A549 (cell line): ENCODE results near the gene LDAF1. TPM values are rescaled to one million over a fixed set of nuclear protein-coding genes. Genes with fewer than 3 reads are reported as not detected.

ENCODE experiments used
- ATAC-seq, 2 experiments: fragments of 200-7000 bp in 1 of 2; fragments of >200 bp in 1 of 2; cut with Nextera tagmentation in 1 of 2; cut with Tn5 transposase in 1 of 2; 3 replicates each; pipeline versions ENCODE4 v1.8.0 to v1.9.1; 2018 to 2020; ENCODE audit warnings: mild to moderate bottlenecking in 1 of 2, moderate library complexity in 1 of 2
- CTCF ChIA-PET: fragments of 300-600 bp; sonication (Branson Sonifier 250); formaldehyde crosslinking; extraction: SDS; loops from one replicate; lab custom pipeline; 2021; ENCODE audit warnings: antibody characterized with exemption, inconsistent platforms; lab: Yijun Ruan, JAX
- POLR2A ChIA-PET: fragments of 350-600 bp; formaldehyde crosslinking; extraction: SDS; loops from one replicate; lab custom pipeline; 2021; ENCODE audit warnings: antibody characterized with exemption, inconsistent platforms; lab: Yijun Ruan, JAX
- DNase-seq, 2 experiments: peaks; one replicate each; pipeline versions ENCODE4 v3.0.0 to v3.0.0-alpha.2; 2011 to 2016; ENCODE audit warnings: low read depth in 1 of 2, low spot score in 1 of 2
- FAIRE-seq: peaks from 2 replicates; lab custom pipeline; 2011; peaks lifted over from hg19 to GRCh38; lab: Jason Lieb, UNC
- H3K27ac ChIP-seq, 2 experiments: fragments of >200 bp; sonication (Bioruptor Twin); formaldehyde crosslinking; 3 replicates each; pipeline ENCODE4 v1.5.1; 2016 to 2017
- H3K4me1 ChIP-seq: fragments of >200 bp; sonication (Bioruptor Twin); formaldehyde crosslinking; 3 replicates; pipeline ENCODE4 v1.6.1; 2016
- H3K4me2 ChIP-seq: fragments of >200 bp; sonication (Bioruptor Twin); formaldehyde crosslinking; 3 replicates; pipeline ENCODE4 v1.6.1; 2016
- H3K4me3 ChIP-seq: fragments of >200 bp; sonication (Bioruptor Twin); formaldehyde crosslinking; 3 replicates; pipeline ENCODE4 v1.5.1; 2016
- H3K9me3 ChIP-seq: fragments of >200 bp; sonication (Bioruptor Twin); formaldehyde crosslinking; 3 replicates; pipeline ENCODE4 v1.6.1; 2016
- BCL3 ChIP-seq: fragments of >200 bp; sonication (Bioruptor Twin); formaldehyde crosslinking; IDR thresholded peaks from 3 replicates; pipeline ENCODE4 v1.6.1; 2016
- BHLHE40 ChIP-seq: IDR thresholded peaks from 2 replicates; pipeline ENCODE4 v1.6.1; 2012; ENCODE audit warnings: low read depth, low read length, inconsistent platforms
- CEBPB ChIP-seq, 2 experiments: fragments of >200 bp in 1 of 2; sonication (Bioruptor Twin) in 1 of 2; formaldehyde crosslinking in 1 of 2; IDR thresholded peaks; 2 replicates each; pipeline ENCODE4 v1.6.1; 2012 to 2016
- CHD2 ChIP-seq: fragments of 150-350 bp; IDR thresholded peaks from 2 replicates; pipeline ENCODE4 v1.6.1; 2014; ENCODE audit warnings: low read length; ENCODE audit not compliant: partially characterized antibody
- CTCF ChIP-seq: fragments of >200 bp; sonication (Bioruptor Twin); formaldehyde crosslinking; IDR thresholded peaks from 3 replicates; pipeline ENCODE4 v1.5.1; 2016
- EHF ChIP-seq: fragments of 250-450 bp; sonication (Bioruptor Pico); IDR thresholded peaks from 2 replicates; pipeline ENCODE4 v1.5.0; 2020; ENCODE audit warnings: mild to moderate bottlenecking
- ELK1 ChIP-seq: fragments of 150-350 bp; IDR thresholded peaks from 2 replicates; pipeline ENCODE4 v1.6.1; 2014; ENCODE audit warnings: low read depth, mild to moderate bottlenecking, low read length
- FOSB ChIP-seq: fragments of 250-450 bp; sonication (Bioruptor Pico); IDR thresholded peaks from 2 replicates; pipeline ENCODE4 v1.5.0; 2020; ENCODE audit warnings: mild to moderate bottlenecking, moderate library complexity
- GATA3 ChIP-seq: IDR thresholded peaks from 2 replicates; pipeline ENCODE4 v1.6.1; 2012; ENCODE audit warnings: borderline replicate concordance
- HES2 ChIP-seq: fragments of >200 bp; sonication (Bioruptor Twin); formaldehyde crosslinking; IDR thresholded peaks from 2 replicates; pipeline ENCODE4 v1.6.1; 2016
- HEYL ChIP-seq: fragments of 250-450 bp; sonication (Bioruptor Pico); IDR thresholded peaks from 2 replicates; pipeline ENCODE4 v1.8.0; 2021; ENCODE audit warnings: mild to moderate bottlenecking, moderate library complexity
- HOXB13 ChIP-seq: fragments of 250-450 bp; sonication (Bioruptor Pico); IDR thresholded peaks from 2 replicates; pipeline ENCODE4 v1.5.0; 2020; ENCODE audit warnings: low read depth, mild to moderate bottlenecking, moderate library complexity
- JUNB ChIP-seq: fragments of >200 bp; sonication (Bioruptor Twin); formaldehyde crosslinking; IDR thresholded peaks from 2 replicates; pipeline ENCODE4 v1.6.1; 2016
- MAZ ChIP-seq: fragments of 150-350 bp; IDR thresholded peaks from 2 replicates; pipeline ENCODE4 v1.6.1; 2014; ENCODE audit warnings: antibody characterized with exemption, low read depth, low read length, borderline replicate concordance
- PHF8 ChIP-seq: fragments of 200-600 bp; sonication (generic); IDR thresholded peaks from 2 replicates; pipeline ENCODE4 v1.6.1; 2016; ENCODE audit warnings: low read depth, mild to moderate bottlenecking, antibody characterized with exemption, moderate library complexity, borderline replicate concordance
- RAD21 ChIP-seq, 2 experiments: fragments of >200 bp in 1 of 2; sonication (Bioruptor Twin) in 1 of 2; formaldehyde crosslinking in 1 of 2; IDR thresholded peaks in 1 of 2; conservative IDR thresholded peaks in 1 of 2; 2 replicates in 1 of 2; 3 replicates in 1 of 2; pipeline ENCODE4 v1.6.1; 2012 to 2018; ENCODE audit warnings: inconsistent platforms in 1 of 2
- RARB ChIP-seq: fragments of 250-450 bp; sonication (Bioruptor Pico); IDR thresholded peaks from 2 replicates; pipeline ENCODE4 v1.8.0; 2021; ENCODE audit warnings: mild to moderate bottlenecking, moderate library complexity
- REST ChIP-seq: fragments of 200-600 bp; sonication (generic); IDR thresholded peaks from 2 replicates; pipeline ENCODE4 v1.6.1; 2016; ENCODE audit warnings: antibody characterized with exemption, mild to moderate bottlenecking, moderate library complexity
- USF2 ChIP-seq: fragments of 450-650 bp; IDR thresholded peaks from 2 replicates; pipeline ENCODE4 v1.6.1; 2014; ENCODE audit warnings: antibody characterized with exemption
- WGBS: methylation state at CpG from one replicate; pipeline ENCODE4 v1.1.6; 2017; ENCODE audit errors: missing lambda C conversion rate; 5-methylcytosine and 5-hydroxymethylcytosine counted together
- polyA plus RNA-seq, 4 experiments: library from polyadenylated mRNA; depleted of rRNA in 3 of 4; stranded (reverse); fragments of >200 nt; fragmentation: RNase III in 1 of 4; extraction: RNeasy Plus Mini Kit Qiagen cat#74134 plus additional on column Dnase treatment in 1 of 4; gene quantifications; 2 replicates in 3 of 4; 3 replicates in 1 of 4; pipeline ENCODE4 v1.2.3, GENCODE V29; 2011 to 2017
- TF ChIP-seq, protein P1 (sequence below): IDR thresholded peaks from 2 replicates; pipeline ENCODE4 v1.6.1; 2012; ENCODE audit warnings: low read depth, borderline replicate concordance

The LDAF1 gene
- polyA plus RNA-seq, 2 of the 4 experiments (the other 2 are of a cell fraction), result 13.8 to 14.4 TPM

- TF ChIP-seq BCL3 (no peak), HOXB13 (CRISPR knock-in tag) (no peak), MAZ (no peak), REST (no peak), RAD21 (conservative IDR thresholded peaks at IDR 0.05 in 1 of 2, IDR thresholded peaks at IDR 0.05 in 1 of 2) (no peak), CTCF (no peak)
- TF ChIP-seq, all 56 proteins: peak for 0
Observed at GRCh38 chr16:21117567-21117966, 40.9 kb upstream of the LDAF1 start (continued).

GRCh38 chr16:21120976-21121520 lies 37.4 kb upstream of the LDAF1 start:
- 32% methylated on average over 2 of the region's 2 CpGs for WGBS
- 0 out of 3 replicates have a peak, but pooled peaks cover 12% of the 10 kb centered on the region for H3K9me3 ChIP-seq
- ATAC-seq (no peak), FAIRE-seq (no peak), DNase-seq (no peak)
- H3K4me2 ChIP-seq, result no peak overlapping the region
- H3K4me3 ChIP-seq, result no peak overlapping the region
- H3K4me1 ChIP-seq, result no peaks in the 10 kb centered on the region
- CTCF ChIA-PET, result interaction anchor here (0.9 to 1.4 kb wide), 4 partner anchors 20 to 271 kb away, joined by 3 to 5 read pairs (median 3); no protein-coding TSS in a partner anchor
- H3K27ac ChIP-seq, result no peak overlapping the region
- TF ChIP-seq HEYL (CRISPR knock-in tag) (no peak), USF2 (no peak), FOSB (CRISPR knock-in tag) (no peak), JUNB (no peak), CEBPB (IDR thresholded peaks at IDR 0.05) (no peak), EHF (no peak), HES2 (no peak), CHD2 (no peak), BHLHE40 (no peak), ELK1 (no peak), RAD21 (conservative IDR thresholded peaks at IDR 0.05 in 1 of 2, IDR thresholded peaks at IDR 0.05 in 1 of 2) (no peak), GATA3 (no peak), RARB (no peak), PHF8 (no peak)
- TF ChIP-seq, protein P1, sequence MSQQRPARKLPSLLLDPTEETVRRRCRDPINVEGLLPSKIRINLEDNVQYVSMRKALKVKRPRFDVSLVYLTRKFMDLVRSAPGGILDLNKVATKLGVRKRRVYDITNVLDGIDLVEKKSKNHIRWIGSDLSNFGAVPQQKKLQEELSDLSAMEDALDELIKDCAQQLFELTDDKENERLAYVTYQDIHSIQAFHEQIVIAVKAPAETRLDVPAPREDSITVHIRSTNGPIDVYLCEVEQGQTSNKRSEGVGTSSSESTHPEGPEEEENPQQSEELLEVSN, result no peak
- POLR2A ChIA-PET, result no interaction called here
